Measurements from ENCODE around the gene CCT3. TPM values are rescaled to one million over a fixed set of nuclear protein-coding genes. Genes with fewer than 3 reads are reported as not detected.

CCT3 gene
- total RNA-seq, 1 experiment from 2014 or later = 619 TPM

DNA sequence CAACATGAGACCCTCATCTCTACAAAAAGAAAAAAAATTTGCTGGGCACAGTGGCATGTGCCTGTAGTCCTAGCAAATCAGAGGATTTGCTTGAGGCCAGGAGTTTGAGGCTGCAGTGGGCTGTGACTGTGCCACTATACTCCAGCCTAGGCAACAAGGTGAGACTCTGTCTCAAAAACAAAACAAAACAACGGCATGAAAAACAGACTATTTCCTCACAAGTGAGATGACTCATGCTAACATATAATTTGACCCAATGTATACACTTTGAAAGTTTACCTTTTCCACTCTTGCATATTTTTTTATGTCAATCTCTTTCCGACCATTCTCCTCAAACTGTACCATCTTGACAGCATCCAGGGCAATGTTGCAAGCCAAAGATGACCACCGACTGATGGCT, 17.5 kb downstream of the CCT3 start:
- no peaks in the 10 kb centered on the region for H3K9me3 ChIP-seq (ENCODE audit: control insufficient read depth in 1 of 2, insufficient read depth in 1 of 2, low read depth in 1 of 2, low read length in 2 of 2)
- H3K27ac ChIP-seq (ENCODE audit: low read depth, low read length) = no peak overlapping the region
- no peak overlapping the region for H2AFZ ChIP-seq (ENCODE audit: low read depth, low read length, poor library complexity, severe bottlenecking)
- RAD21 ChIA-PET (ENCODE audit: low non-redundant PET in 1 of 2, low total read pairs in 2 of 2, uncharacterized antibody in 2 of 2, unreplicated experiment in 2 of 2) = no interaction called here
- H3K4me3 ChIP-seq (replicated peaks in 1 of 2; ENCODE audit: low read depth in 1 of 2, low read length in 2 of 2) = no peak overlapping the region
- H4K20me1 ChIP-seq (ENCODE audit: insufficient read depth) = peaks cover 3% of the 10 kb centered on the region; the same call in 1 of the 2 replicates
- no peak overlapping the region for H3K9ac ChIP-seq (ENCODE audit: low read length)
- TF ChIP-seq EZH2phosphoT487 (IDR thresholded peaks at IDR 0.05; ENCODE audit: borderline replicate concordance) (no peak), YY1 (IDR thresholded peaks at IDR 0.05; ENCODE audit: extremely low read depth, insufficient replicate concordance, low read depth, low read length) (no peak), ZFX (IDR thresholded peaks at IDR 0.05) (no peak), SP1 (IDR thresholded peaks at IDR 0.05; ENCODE audit: low read depth) (no peak), FOSL1 (IDR thresholded peaks at IDR 0.05; ENCODE audit: low read depth) (no peak), POLR2A (IDR thresholded peaks at IDR 0.05; ENCODE audit: borderline replicate concordance, extremely low read depth, insufficient read depth, insufficient read length) (no peak)
- TF ChIP-seq, protein P1, sequence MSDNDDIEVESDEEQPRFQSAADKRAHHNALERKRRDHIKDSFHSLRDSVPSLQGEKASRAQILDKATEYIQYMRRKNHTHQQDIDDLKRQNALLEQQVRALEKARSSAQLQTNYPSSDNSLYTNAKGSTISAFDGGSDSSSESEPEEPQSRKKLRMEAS (IDR thresholded peaks at IDR 0.05) = no peak
- H3K9me2 ChIP-seq (ENCODE audit: insufficient read depth) = no peaks in the 10 kb centered on the region
- POLR2A ChIA-PET = no interaction called here
- intact Hi-C loops (cut with micrococcal nuclease) = no loop called here
- CTCF ChIA-PET = interaction anchor here (1.4 kb wide), 1 partner anchor 95 kb away, joined by 3 read pairs; no protein-coding TSS in a partner anchor
- peaks cover 75 to 83% of the 10 kb centered on the region in 2 experiments for H3K36me3 ChIP-seq (ENCODE audit: control insufficient read depth in 1 of 2, insufficient read depth in 2 of 2, low read length in 2 of 2)
- no TSS peak for BruUV-seq (replicated peaks)
- ATAC-seq (no peak), DNase-seq (ENCODE audit: low read depth, low spot score) (no peak)
- H3K27me3 ChIP-seq (ENCODE audit: insufficient read depth, low read length) = no peaks in the 10 kb centered on the region
- H3K4me1 ChIP-seq (ENCODE audit: control insufficient read depth in 1 of 2, insufficient read depth in 2 of 2, low read length in 2 of 2) = no peaks in the 10 kb centered on the region
- H3K79me2 ChIP-seq (ENCODE audit: insufficient read depth, low read length) = peaks cover 86% of the 10 kb centered on the region
- H3K4me2 ChIP-seq (ENCODE audit: low read length) = no peak overlapping the region

DNA sequence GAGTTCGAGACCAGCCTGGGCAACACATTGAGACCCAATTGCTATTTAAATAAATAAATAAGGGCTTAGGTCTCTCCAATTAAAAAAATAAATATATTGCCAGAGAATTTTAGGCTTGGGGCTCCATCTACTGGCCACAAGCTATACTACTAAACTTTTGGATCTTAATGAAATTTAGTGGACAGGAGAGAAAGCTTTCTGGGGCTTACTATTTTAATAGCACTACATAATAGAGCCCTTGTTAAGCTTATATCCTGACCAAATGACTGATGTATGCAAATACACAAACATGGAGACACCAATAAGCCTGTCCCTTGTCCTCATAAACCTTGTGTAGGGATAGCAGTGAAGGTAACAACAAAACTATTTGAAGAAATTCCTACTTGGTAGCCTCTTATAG, 18.4 kb downstream of the CCT3 start:
- no peaks in the 10 kb centered on the region for H3K27me3 ChIP-seq (ENCODE audit: insufficient read depth, low read length)
- H3K4me1 ChIP-seq (ENCODE audit: control insufficient read depth in 1 of 2, insufficient read depth in 2 of 2, low read length in 2 of 2) = no peaks in the 10 kb centered on the region
- BruUV-seq (replicated peaks) = no TSS peak
- H4K20me1 ChIP-seq (ENCODE audit: insufficient read depth) = peaks cover 3% of the 10 kb centered on the region; the same call in 1 of the 2 replicates
- peaks cover 85% of the 10 kb centered on the region for H3K79me2 ChIP-seq (ENCODE audit: insufficient read depth, low read length)
- intact Hi-C loops (cut with micrococcal nuclease) = loop anchor here (5.0 kb wide), 1 partner anchor 177 kb away; no protein-coding TSS in a partner anchor
- POLR2A ChIA-PET = interaction anchor here (1.2 kb wide), 1 partner anchor 14 kb away, joined by 3 read pairs; no protein-coding TSS in a partner anchor
- no peak overlapping the region for H3K4me3 ChIP-seq (replicated peaks in 1 of 2; ENCODE audit: low read depth in 1 of 2, low read length in 2 of 2)
- no peak overlapping the region for H3K27ac ChIP-seq (ENCODE audit: low read depth, low read length)
- H3K9me2 ChIP-seq (ENCODE audit: insufficient read depth) = no peaks in the 10 kb centered on the region
- no peaks in the 10 kb centered on the region for H3K9me3 ChIP-seq (ENCODE audit: control insufficient read depth in 1 of 2, insufficient read depth in 1 of 2, low read depth in 1 of 2, low read length in 2 of 2)
- DNase-seq (ENCODE audit: low read depth, low spot score) (no peak), ATAC-seq (no peak)
- no peak overlapping the region for H3K4me2 ChIP-seq (ENCODE audit: low read length)
- no peak overlapping the region for H3K9ac ChIP-seq (ENCODE audit: low read length)
- H2AFZ ChIP-seq (ENCODE audit: low read depth, low read length, poor library complexity, severe bottlenecking) = no peak overlapping the region
- RAD21 ChIA-PET (ENCODE audit: low non-redundant PET in 1 of 2, low total read pairs in 2 of 2, uncharacterized antibody in 2 of 2, unreplicated experiment in 2 of 2) = no interaction called here
- CTCF ChIA-PET = interaction anchor here (0.6 to 1.5 kb wide), 11 partner anchors 14 to 229 kb away, joined by 3 to 12 read pairs (median 4); partner anchors contain the start of genes CCT3, SLC25A44, SMG5 and TMEM79
- peaks cover 75 to 82% of the 10 kb centered on the region in 2 experiments for H3K36me3 ChIP-seq (ENCODE audit: control insufficient read depth in 1 of 2, insufficient read depth in 2 of 2, low read length in 2 of 2)
- no peak for TF ChIP-seq ZNF274 (IDR thresholded peaks at IDR 0.05; ENCODE audit: low read depth, low read length)
- TF ChIP-seq JUND (IDR thresholded peaks at IDR 0.05) = no peak
- no peak for TF ChIP-seq SRF (IDR thresholded peaks at IDR 0.05; ENCODE audit: low read depth)
- TF ChIP-seq SIN3A (IDR thresholded peaks at IDR 0.05; ENCODE audit: low read depth) = no peak
- TF ChIP-seq SP1 (IDR thresholded peaks at IDR 0.05; ENCODE audit: low read depth) = no peak
- no peak for TF ChIP-seq EZH2 (IDR thresholded peaks at IDR 0.05)
- TF ChIP-seq CEBPB (IDR thresholded peaks at IDR 0.05; ENCODE audit: low read depth) = no peak
- TF ChIP-seq, protein P2, sequence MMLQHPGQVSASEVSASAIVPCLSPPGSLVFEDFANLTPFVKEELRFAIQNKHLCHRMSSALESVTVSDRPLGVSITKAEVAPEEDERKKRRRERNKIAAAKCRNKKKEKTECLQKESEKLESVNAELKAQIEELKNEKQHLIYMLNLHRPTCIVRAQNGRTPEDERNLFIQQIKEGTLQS (IDR thresholded peaks at IDR 0.05) = no peak
- TF ChIP-seq EZH2phosphoT487 (IDR thresholded peaks at IDR 0.05; ENCODE audit: borderline replicate concordance) = no peak
- TF ChIP-seq TCF7L2 (IDR thresholded peaks at IDR 0.05; ENCODE audit: borderline replicate concordance, extremely low read depth, insufficient read depth, insufficient read length) = no peak
- no peak for TF ChIP-seq EGR1 (IDR thresholded peaks at IDR 0.05; ENCODE audit: low read depth)
- TF ChIP-seq YY1 (IDR thresholded peaks at IDR 0.05; ENCODE audit: extremely low read depth, insufficient replicate concordance, low read depth, low read length) = no peak
- no peak for TF ChIP-seq ZFX (IDR thresholded peaks at IDR 0.05)
- TF ChIP-seq, protein P1 (IDR thresholded peaks at IDR 0.05) = no peak
- TF ChIP-seq, protein P3, sequence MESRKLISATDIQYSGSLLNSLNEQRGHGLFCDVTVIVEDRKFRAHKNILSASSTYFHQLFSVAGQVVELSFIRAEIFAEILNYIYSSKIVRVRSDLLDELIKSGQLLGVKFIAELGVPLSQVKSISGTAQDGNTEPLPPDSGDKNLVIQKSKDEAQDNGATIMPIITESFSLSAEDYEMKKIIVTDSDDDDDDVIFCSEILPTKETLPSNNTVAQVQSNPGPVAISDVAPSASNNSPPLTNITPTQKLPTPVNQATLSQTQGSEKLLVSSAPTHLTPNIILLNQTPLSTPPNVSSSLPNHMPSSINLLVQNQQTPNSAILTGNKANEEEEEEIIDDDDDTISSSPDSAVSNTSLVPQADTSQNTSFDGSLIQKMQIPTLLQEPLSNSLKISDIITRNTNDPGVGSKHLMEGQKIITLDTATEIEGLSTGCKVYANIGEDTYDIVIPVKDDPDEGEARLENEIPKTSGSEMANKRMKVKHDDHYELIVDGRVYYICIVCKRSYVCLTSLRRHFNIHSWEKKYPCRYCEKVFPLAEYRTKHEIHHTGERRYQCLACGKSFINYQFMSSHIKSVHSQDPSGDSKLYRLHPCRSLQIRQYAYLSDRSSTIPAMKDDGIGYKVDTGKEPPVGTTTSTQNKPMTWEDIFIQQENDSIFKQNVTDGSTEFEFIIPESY (IDR thresholded peaks at IDR 0.05; ENCODE audit: extremely low read depth, insufficient replicate concordance, low read length) = no peak
- TF ChIP-seq RAD21 (IDR thresholded peaks at IDR 0.05; ENCODE audit: low read depth) = peak; percentile 62
- TF ChIP-seq POLR2A (IDR thresholded peaks at IDR 0.05; ENCODE audit: borderline replicate concordance, extremely low read depth, insufficient read depth, insufficient read length) = no peak

All from HCT116 (cell line).